ENCODE results near the gene FBXL13. TPM values are rescaled to one million over a fixed set of nuclear protein-coding genes. Genes with fewer than 3 reads are reported as not detected.

The FBXL13 gene
- total RNA-seq, 1 experiment from 2014 or later = 0.43 TPM

- Mint-ChIP-seq H3K4me1 (ENCODE audit: low read depth, unreplicated experiment) (no peaks in the 10 kb centered on the region), H3K27me3 (ENCODE audit: insufficient read depth, unreplicated experiment) (no peaks in the 10 kb centered on the region), H3K27ac (ENCODE audit: unreplicated experiment) (no peak overlapping the region), H3K36me3 (ENCODE audit: insufficient read depth, unreplicated experiment) (peaks cover 15% of the 10 kb centered on the region), H3K4me3 (ENCODE audit: unreplicated experiment) (no peak overlapping the region), H3K9me3 (ENCODE audit: unreplicated experiment) (no peaks in the 10 kb centered on the region)
- POLR2A ChIA-PET = no interaction called here
- no peak for DNase-seq
- CTCF ChIA-PET = no interaction called here
- H3K36me3 ChIP-seq (ENCODE audit: control insufficient read depth, insufficient read depth, low read length) = no peaks in the 10 kb centered on the region
- H3K4me3 ChIP-seq (ENCODE audit: low read depth, low read length) = no peak overlapping the region
- H3K27me3 ChIP-seq (replicated peaks; ENCODE audit: control insufficient read depth, insufficient read depth, low read length) = no peaks in the 10 kb centered on the region
- no TSS peak for BruUV-seq (replicated peaks)
- H3K4me1 ChIP-seq = no peaks in the 10 kb centered on the region
- no peak for TF ChIP-seq CTCF (IDR thresholded peaks at IDR 0.05; ENCODE audit: insufficient read depth in 1 of 2, low read depth in 1 of 2, low read length in 1 of 2, severe bottlenecking in 1 of 2, unreplicated experiment in 1 of 2)
- intact Hi-C loops (cut with micrococcal nuclease; ENCODE audit: unreplicated experiment) = no loop called here
- H3K9me3 ChIP-seq = no peaks in the 10 kb centered on the region
Observed at GRCh38 chr7:103116991-103117390, 42.4 kb upstream of the FBXL13 start.

GRCh38 chr7:103116511-103116910 lies 41.9 kb upstream of the FBXL13 start:
- intact Hi-C loops (cut with micrococcal nuclease; ENCODE audit: unreplicated experiment) = no loop called here
- Mint-ChIP-seq H3K4me3 (ENCODE audit: unreplicated experiment) (no peak overlapping the region), H3K9me3 (ENCODE audit: unreplicated experiment) (no peaks in the 10 kb centered on the region), H3K36me3 (ENCODE audit: insufficient read depth, unreplicated experiment) (peaks cover 15% of the 10 kb centered on the region), H3K27me3 (ENCODE audit: insufficient read depth, unreplicated experiment) (no peaks in the 10 kb centered on the region), H3K4me1 (ENCODE audit: low read depth, unreplicated experiment) (no peaks in the 10 kb centered on the region), H3K27ac (ENCODE audit: unreplicated experiment) (no peak overlapping the region)
- CTCF ChIA-PET = no interaction called here
- DNase-seq = no peak
- Histone ChIP-seq H3K4me1 (no peaks in the 10 kb centered on the region), H3K4me3 (ENCODE audit: low read depth, low read length) (no peak overlapping the region), H3K27me3 (replicated peaks; ENCODE audit: control insufficient read depth, insufficient read depth, low read length) (no peaks in the 10 kb centered on the region), H3K36me3 (ENCODE audit: control insufficient read depth, insufficient read depth, low read length) (no peaks in the 10 kb centered on the region), H3K9me3 (no peaks in the 10 kb centered on the region)
- no TSS peak for BruUV-seq (replicated peaks)
- POLR2A ChIA-PET = no interaction called here
- no peak for TF ChIP-seq CTCF (IDR thresholded peaks at IDR 0.05; ENCODE audit: insufficient read depth in 1 of 2, low read depth in 1 of 2, low read length in 1 of 2, severe bottlenecking in 1 of 2, unreplicated experiment in 1 of 2)

DNA sequence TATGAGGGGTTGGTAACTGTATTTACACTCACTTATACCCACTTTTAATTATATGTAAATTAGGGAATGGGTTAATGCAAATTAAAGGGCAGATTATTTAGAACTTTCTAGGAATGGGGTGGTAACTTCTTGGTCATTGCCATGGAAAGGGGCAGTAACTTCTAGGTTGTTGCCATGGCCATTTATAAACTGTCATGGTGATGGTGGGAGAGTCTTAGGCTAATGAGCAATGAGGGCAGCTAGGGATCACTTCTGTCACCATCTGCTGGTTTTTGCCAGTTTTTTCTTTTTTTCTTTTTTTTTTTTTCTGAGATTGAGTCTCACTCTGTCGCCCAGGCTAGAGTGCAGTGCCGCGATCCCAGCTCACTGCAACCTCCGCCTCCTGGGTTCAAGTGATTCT lies 41.2 kb upstream of the FBXL13 start:
- Histone ChIP-seq H3K27me3 (replicated peaks; ENCODE audit: control insufficient read depth, insufficient read depth, low read length) (no peaks in the 10 kb centered on the region), H3K4me3 (ENCODE audit: low read depth, low read length) (no peak overlapping the region), H3K9me3 (no peaks in the 10 kb centered on the region), H3K36me3 (ENCODE audit: control insufficient read depth, insufficient read depth, low read length) (no peaks in the 10 kb centered on the region), H3K4me1 (no peaks in the 10 kb centered on the region)
- H3K4me3 Mint-ChIP-seq (ENCODE audit: unreplicated experiment) = no peak overlapping the region
- H3K4me1 Mint-ChIP-seq (ENCODE audit: low read depth, unreplicated experiment) = no peaks in the 10 kb centered on the region
- peaks cover 15% of the 10 kb centered on the region for H3K36me3 Mint-ChIP-seq (ENCODE audit: insufficient read depth, unreplicated experiment)
- no peak for DNase-seq
- CTCF ChIA-PET = no interaction called here
- POLR2A ChIA-PET = no interaction called here
- H3K27me3 Mint-ChIP-seq (ENCODE audit: insufficient read depth, unreplicated experiment) = no peaks in the 10 kb centered on the region
- H3K9me3 Mint-ChIP-seq (ENCODE audit: unreplicated experiment) = no peaks in the 10 kb centered on the region
- TF ChIP-seq CTCF (IDR thresholded peaks at IDR 0.05; ENCODE audit: insufficient read depth in 1 of 2, low read depth in 1 of 2, low read length in 1 of 2, severe bottlenecking in 1 of 2, unreplicated experiment in 1 of 2) = no peak
- intact Hi-C loops (cut with micrococcal nuclease; ENCODE audit: unreplicated experiment) = no loop called here
- BruUV-seq (replicated peaks) = no TSS peak
- no peak overlapping the region for H3K27ac Mint-ChIP-seq (ENCODE audit: unreplicated experiment)

All from Caco-2 (cell line).